ENCODE measurements around the gene MYBPH.

The MYBPH gene

GRCh38 chr1:203186091-203186445 is 10.4 kb upstream of the MYBPH start:
- H3K4me2 ChIP-seq (ENCODE audit: low read length), result no peak overlapping the region
- H3K4me3 ChIP-seq (ENCODE audit: low read length), result no peak overlapping the region
- no peaks in the 10 kb centered on the region for H3K79me2 ChIP-seq (ENCODE audit: control insufficient read depth, insufficient read depth, low read length)
- no peak overlapping the region for H4K5ac ChIP-seq (ENCODE audit: low read length)
- DNase-seq, result no peak
- no peak overlapping the region for H3K18ac ChIP-seq (ENCODE audit: low read length)
- no peak overlapping the region for H3K56ac ChIP-seq (ENCODE audit: low read length)
- no peak overlapping the region for H3K23ac ChIP-seq (ENCODE audit: low read length)
- no peak overlapping the region for H2AK5ac ChIP-seq (ENCODE audit: low read length)
- H3K4ac ChIP-seq (ENCODE audit: low read depth, low read length), result no peak overlapping the region
- no peaks in the 10 kb centered on the region for H3K36me3 ChIP-seq (ENCODE audit: control insufficient read depth, insufficient read depth, low read length)
- H3K9ac ChIP-seq (ENCODE audit: low read length), result no peak overlapping the region
- H3K4me1 ChIP-seq (ENCODE audit: control insufficient read depth, low read depth, low read length), result peaks cover 11% of the 10 kb centered on the region
- H2BK15ac ChIP-seq (replicated peaks; ENCODE audit: low read depth), result no peak overlapping the region
- no peak overlapping the region for H3K27ac ChIP-seq (ENCODE audit: low read depth, low read length)
- no peaks in the 10 kb centered on the region for H3K27me3 ChIP-seq (ENCODE audit: insufficient read depth, low read length, poor library complexity)
- no peaks in the 10 kb centered on the region for H3K79me1 ChIP-seq (ENCODE audit: low read length)
- no peak overlapping the region for H2BK120ac ChIP-seq (ENCODE audit: low read depth, low read length)
- no CpG with 5 or more reads among the region's 5 CpGs for WGBS (ENCODE audit: extremely low coverage, insufficient coverage, low lambda C conversion rate)
- H2BK5ac ChIP-seq (ENCODE audit: low read length), result no peak overlapping the region
- H4K8ac ChIP-seq (ENCODE audit: low read depth, low read length), result no peak overlapping the region

DNA sequence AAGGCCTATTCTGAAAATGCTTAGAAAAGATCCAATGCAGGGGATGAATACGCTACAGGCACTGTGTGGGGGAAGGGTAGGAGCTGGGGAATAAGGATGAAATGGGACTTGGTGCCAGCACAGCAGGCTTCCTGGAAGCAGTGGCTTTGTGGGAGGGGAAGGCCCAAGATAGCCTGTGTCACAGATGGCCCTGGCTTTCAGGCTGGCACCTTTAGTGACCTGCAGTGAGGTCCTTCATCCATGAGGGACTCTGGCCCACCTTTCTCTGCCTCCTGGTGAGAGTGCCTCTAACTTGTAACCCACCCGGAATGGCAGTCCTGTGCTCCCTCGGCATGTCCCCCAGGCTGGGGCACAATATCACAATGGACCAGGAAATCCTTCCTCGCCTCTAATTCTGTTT is 10.0 kb upstream of the MYBPH start:
- Histone ChIP-seq H3K27me3 (ENCODE audit: insufficient read depth, low read length, poor library complexity) (no peaks in the 10 kb centered on the region), H2BK120ac (ENCODE audit: low read depth, low read length) (no peak overlapping the region), H2AK5ac (ENCODE audit: low read length) (peak overlapping the region; percentile 46), H2BK5ac (ENCODE audit: low read length) (no peak overlapping the region), H3K4me2 (ENCODE audit: low read length) (no peak overlapping the region), H3K27ac (ENCODE audit: low read depth, low read length) (no peak overlapping the region), H3K9ac (ENCODE audit: low read length) (no peak overlapping the region), H3K4ac (ENCODE audit: low read depth, low read length) (no peak overlapping the region), H4K8ac (ENCODE audit: low read depth, low read length) (no peak overlapping the region), H3K18ac (ENCODE audit: low read length) (no peak overlapping the region), H3K79me1 (ENCODE audit: low read length) (no peaks in the 10 kb centered on the region), H3K4me3 (ENCODE audit: low read length) (no peak overlapping the region), H4K5ac (ENCODE audit: low read length) (no peak overlapping the region), H3K36me3 (ENCODE audit: control insufficient read depth, insufficient read depth, low read length) (no peaks in the 10 kb centered on the region), H3K79me2 (ENCODE audit: control insufficient read depth, insufficient read depth, low read length) (no peaks in the 10 kb centered on the region), H3K56ac (ENCODE audit: low read length) (peak overlapping the region; percentile 10), H2BK15ac (replicated peaks; ENCODE audit: low read depth) (no peak overlapping the region), H3K23ac (ENCODE audit: low read length) (no peak overlapping the region), H3K4me1 (ENCODE audit: control insufficient read depth, low read depth, low read length) (peaks cover 11% of the 10 kb centered on the region)
- WGBS (ENCODE audit: extremely low coverage, insufficient coverage, low lambda C conversion rate), result no CpG with 5 or more reads among the region's 4 CpGs
- DNase-seq, result no peak

DNA sequence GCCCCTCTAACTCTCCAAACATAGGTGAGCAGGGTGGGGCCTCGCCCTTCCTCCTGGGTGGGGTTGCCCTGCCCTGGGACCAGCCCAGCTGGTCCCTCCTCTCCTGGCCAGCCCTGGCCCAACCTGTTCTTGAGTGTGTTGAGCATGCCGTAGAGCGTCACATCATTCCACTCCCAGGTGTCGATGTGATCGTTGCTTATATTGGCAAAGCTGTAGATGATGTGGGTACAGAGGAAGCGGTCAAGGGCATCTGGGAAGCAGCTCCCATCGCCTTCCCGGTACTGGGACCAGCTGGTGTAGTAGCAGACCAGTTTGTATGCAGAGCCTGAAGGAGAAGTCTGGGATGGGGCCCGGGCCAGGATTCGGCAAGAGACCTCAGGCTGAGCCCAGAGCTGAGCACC is 9.4 kb upstream of the MYBPH start:
- WGBS (ENCODE audit: extremely low coverage, insufficient coverage, low lambda C conversion rate), result no CpG with 5 or more reads among the region's 10 CpGs
- no peak overlapping the region for H3K18ac ChIP-seq (ENCODE audit: low read length)
- no peak overlapping the region for H3K4ac ChIP-seq (ENCODE audit: low read depth, low read length)
- H3K27me3 ChIP-seq (ENCODE audit: insufficient read depth, low read length, poor library complexity), result no peaks in the 10 kb centered on the region
- no peak overlapping the region for H4K8ac ChIP-seq (ENCODE audit: low read depth, low read length)
- H2BK5ac ChIP-seq (ENCODE audit: low read length), result no peak overlapping the region
- H3K79me2 ChIP-seq (ENCODE audit: control insufficient read depth, insufficient read depth, low read length), result no peaks in the 10 kb centered on the region
- H2AK5ac ChIP-seq (ENCODE audit: low read length), result peak overlapping the region; percentile 49
- H3K4me1 ChIP-seq (ENCODE audit: control insufficient read depth, low read depth, low read length), result peaks cover 11% of the 10 kb centered on the region
- H3K23ac ChIP-seq (ENCODE audit: low read length), result no peak overlapping the region
- no peak overlapping the region for H3K27ac ChIP-seq (ENCODE audit: low read depth, low read length)
- no peak overlapping the region for H3K4me2 ChIP-seq (ENCODE audit: low read length)
- H3K36me3 ChIP-seq (ENCODE audit: control insufficient read depth, insufficient read depth, low read length), result no peaks in the 10 kb centered on the region
- no peaks in the 10 kb centered on the region for H3K79me1 ChIP-seq (ENCODE audit: low read length)
- no peak overlapping the region for H2BK15ac ChIP-seq (replicated peaks; ENCODE audit: low read depth)
- H3K9ac ChIP-seq (ENCODE audit: low read length), result no peak overlapping the region
- H2BK120ac ChIP-seq (ENCODE audit: low read depth, low read length), result no peak overlapping the region
- H4K5ac ChIP-seq (ENCODE audit: low read length), result no peak overlapping the region
- no peak overlapping the region for H3K4me3 ChIP-seq (ENCODE audit: low read length)
- DNase-seq, result no peak
- H3K56ac ChIP-seq (ENCODE audit: low read length), result no peak overlapping the region

DNA sequence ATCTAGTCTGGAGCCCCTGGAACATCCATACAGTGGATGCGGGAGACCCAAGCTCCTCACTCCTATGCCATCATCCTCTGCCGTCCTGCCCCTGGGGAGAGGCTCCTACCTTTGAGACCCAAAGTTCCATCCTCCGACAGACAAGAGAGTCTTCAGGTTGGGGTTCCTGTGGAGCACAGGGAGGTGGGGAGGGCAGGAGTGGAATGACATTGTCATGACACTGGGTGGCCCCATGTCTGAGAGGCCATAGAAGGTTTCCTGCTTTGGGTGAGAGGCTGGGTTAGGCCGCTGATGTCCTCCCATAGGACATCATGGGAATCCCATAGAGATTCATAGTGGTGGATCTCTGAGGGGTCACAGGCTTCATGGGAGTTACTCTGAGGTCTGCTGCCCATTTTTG is 8.8 kb upstream of the MYBPH start:
- DNase-seq, result no peak
- H3K79me1 ChIP-seq (ENCODE audit: low read length), result no peaks in the 10 kb centered on the region
- H4K5ac ChIP-seq (ENCODE audit: low read length), result no peak overlapping the region
- no peaks in the 10 kb centered on the region for H3K79me2 ChIP-seq (ENCODE audit: control insufficient read depth, insufficient read depth, low read length)
- no peak overlapping the region for H3K4me3 ChIP-seq (ENCODE audit: low read length)
- peaks cover 11% of the 10 kb centered on the region for H3K4me1 ChIP-seq (ENCODE audit: control insufficient read depth, low read depth, low read length)
- H2BK5ac ChIP-seq (ENCODE audit: low read length), result no peak overlapping the region
- no peak overlapping the region for H3K4ac ChIP-seq (ENCODE audit: low read depth, low read length)
- H3K18ac ChIP-seq (ENCODE audit: low read length), result no peak overlapping the region
- no peaks in the 10 kb centered on the region for H3K27me3 ChIP-seq (ENCODE audit: insufficient read depth, low read length, poor library complexity)
- H2BK120ac ChIP-seq (ENCODE audit: low read depth, low read length), result no peak overlapping the region
- H2BK15ac ChIP-seq (replicated peaks; ENCODE audit: low read depth), result no peak overlapping the region
- no peaks in the 10 kb centered on the region for H3K36me3 ChIP-seq (ENCODE audit: control insufficient read depth, insufficient read depth, low read length)
- H3K56ac ChIP-seq (ENCODE audit: low read length), result no peak overlapping the region
- H2AK5ac ChIP-seq (ENCODE audit: low read length), result no peak overlapping the region
- no peak overlapping the region for H3K4me2 ChIP-seq (ENCODE audit: low read length)
- H3K23ac ChIP-seq (ENCODE audit: low read length), result no peak overlapping the region
- no CpG with 5 or more reads among the region's 4 CpGs for WGBS (ENCODE audit: extremely low coverage, insufficient coverage, low lambda C conversion rate)
- no peak overlapping the region for H3K9ac ChIP-seq (ENCODE audit: low read length)
- H3K27ac ChIP-seq (ENCODE audit: low read depth, low read length), result no peak overlapping the region
- H4K8ac ChIP-seq (ENCODE audit: low read depth, low read length), result no peak overlapping the region

- no CpG with 5 or more reads among the region's 2 CpGs for WGBS (ENCODE audit: extremely low coverage, insufficient coverage, low lambda C conversion rate)
- no peak overlapping the region for H3K27ac ChIP-seq (ENCODE audit: low read depth, low read length)
Measured at GRCh38 chr1:203183828-203184227, 8.2 kb upstream of the MYBPH start.

GRCh38 chr1:203182387-203182953 is 6.8 kb upstream of the MYBPH start:
- Histone ChIP-seq H3K4me1 (ENCODE audit: control insufficient read depth, low read depth, low read length) (peaks cover 24% of the 10 kb centered on the region), H4K5ac (ENCODE audit: low read length) (no peak overlapping the region), H3K56ac (ENCODE audit: low read length) (no peak overlapping the region), H3K4ac (ENCODE audit: low read depth, low read length) (no peak overlapping the region), H2AK5ac (ENCODE audit: low read length) (no peak overlapping the region), H3K36me3 (ENCODE audit: control insufficient read depth, insufficient read depth, low read length) (no peaks in the 10 kb centered on the region), H3K9ac (ENCODE audit: low read length) (no peak overlapping the region), H3K27me3 (ENCODE audit: insufficient read depth, low read length, poor library complexity) (no peaks in the 10 kb centered on the region), H3K18ac (ENCODE audit: low read length) (peak overlapping the region; percentile 53), H3K4me3 (ENCODE audit: low read length) (no peak overlapping the region), H4K8ac (ENCODE audit: low read depth, low read length) (no peak overlapping the region), H2BK5ac (ENCODE audit: low read length) (no peak overlapping the region), H2BK15ac (replicated peaks; ENCODE audit: low read depth) (no peak overlapping the region), H3K27ac (ENCODE audit: low read depth, low read length) (no peak overlapping the region), H3K79me2 (ENCODE audit: control insufficient read depth, insufficient read depth, low read length) (no peaks in the 10 kb centered on the region), H2BK120ac (ENCODE audit: low read depth, low read length) (no peak overlapping the region), H3K4me2 (ENCODE audit: low read length) (no peak overlapping the region), H3K23ac (ENCODE audit: low read length) (no peak overlapping the region), H3K79me1 (ENCODE audit: low read length) (no peaks in the 10 kb centered on the region)
- DNase-seq, result no peak
- no CpG with 5 or more reads among the region's 7 CpGs for WGBS (ENCODE audit: extremely low coverage, insufficient coverage, low lambda C conversion rate)

More at GRCh38 chr1:203183828-203184227, 8.2 kb upstream of the MYBPH start:
- DNase-seq, result no peak
- no peak overlapping the region for H2BK15ac ChIP-seq (replicated peaks; ENCODE audit: low read depth)
- H2AK5ac ChIP-seq (ENCODE audit: low read length), result no peak overlapping the region
- no peaks in the 10 kb centered on the region for H3K36me3 ChIP-seq (ENCODE audit: control insufficient read depth, insufficient read depth, low read length)
- H3K9ac ChIP-seq (ENCODE audit: low read length), result no peak overlapping the region
- H3K79me2 ChIP-seq (ENCODE audit: control insufficient read depth, insufficient read depth, low read length), result no peaks in the 10 kb centered on the region
- no peak overlapping the region for H3K18ac ChIP-seq (ENCODE audit: low read length)
- H3K4me2 ChIP-seq (ENCODE audit: low read length), result no peak overlapping the region
- H3K23ac ChIP-seq (ENCODE audit: low read length), result no peak overlapping the region
- peaks cover 16% of the 10 kb centered on the region for H3K4me1 ChIP-seq (ENCODE audit: control insufficient read depth, low read depth, low read length)
- no peak overlapping the region for H2BK5ac ChIP-seq (ENCODE audit: low read length)
- no peak overlapping the region for H2BK120ac ChIP-seq (ENCODE audit: low read depth, low read length)
- no peak overlapping the region for H3K4ac ChIP-seq (ENCODE audit: low read depth, low read length)
- H3K27me3 ChIP-seq (ENCODE audit: insufficient read depth, low read length, poor library complexity), result no peaks in the 10 kb centered on the region
- no peak overlapping the region for H4K8ac ChIP-seq (ENCODE audit: low read depth, low read length)
- no peak overlapping the region for H3K4me3 ChIP-seq (ENCODE audit: low read length)
- no peak overlapping the region for H3K56ac ChIP-seq (ENCODE audit: low read length)
- no peak overlapping the region for H4K5ac ChIP-seq (ENCODE audit: low read length)
- no peaks in the 10 kb centered on the region for H3K79me1 ChIP-seq (ENCODE audit: low read length)
